Left lung (tissue), 10 donors: ENCODE measurements around the gene NLGN3. TPM values are rescaled to one million over a fixed set of nuclear protein-coding genes. Genes with fewer than 3 reads are reported as not detected.

Experiments
- ATAC-seq: fragments of 200-7000 bp; cut with Tn5 transposase; one replicate; pipeline ENCODE4 v1.9.1; 2020; ENCODE audit warnings: moderate library complexity
- DNase-seq, 4 donors: peaks; one replicate each; pipeline ENCODE4 v3.0.0-alpha.2; 2013 to 2020
- H3K27ac ChIP-seq, 2 donors: fragments of 200-600 bp; sonication (generic) in 1 of 2; one replicate each; pipeline versions ENCODE4 v1.5.0 to v1.8.0; 2020 to 2021
- H3K27me3 ChIP-seq, 2 donors: fragments of 200-600 bp; sonication (generic) in 1 of 2; one replicate each; pipeline versions ENCODE4 v1.5.0 to v1.8.0; 2020 to 2021
- H3K36me3 ChIP-seq, 2 donors: fragments of 200-600 bp; sonication (generic) in 1 of 2; one replicate each; pipeline versions ENCODE4 v1.5.0 to v1.8.0; 2020 to 2021
- H3K4me1 ChIP-seq, 2 donors: fragments of 200-600 bp; one replicate each; pipeline ENCODE4 v1.8.0; 2021
- H3K4me3 ChIP-seq, 2 donors: fragments of 200-600 bp; sonication (generic) in 1 of 2; one replicate each; pipeline versions ENCODE4 v1.5.0 to v1.8.0; 2020 to 2021; ENCODE audit warnings: mild to moderate bottlenecking in 1 of 2
- H3K9me3 ChIP-seq, 2 donors: fragments of 200-600 bp; sonication (generic) in 1 of 2; one replicate each; pipeline versions ENCODE4 v1.5.0 to v1.8.0; 2020 to 2021
- CTCF ChIP-seq, 2 donors: fragments of 200-600 bp; sonication (generic) in 1 of 2; IDR thresholded peaks; one replicate each; pipeline versions ENCODE4 v1.5.0 to v1.8.0; 2021; ENCODE audit warnings: antibody characterized with exemption in 2 of 2
- intact Hi-C, 2 donors: fragments of 100-400 bp; cut with DNase I; formaldehyde crosslinking; loops; one replicate each; pipeline versions ENCODE4 v1.11.2 to v1.14.2; 2022
- polyA plus RNA-seq, 6 donors: library from polyadenylated mRNA; unstranded; fragments of 120-200 nt; gene quantifications; one replicate each; pipeline ENCODE4 v1.2.1, GENCODE V29; 2013; ENCODE audit not compliant: insufficient read length in 6 of 6
- total RNA-seq, 2 donors: library from RNA; stranded (reverse); fragmentation: NEBNext Ultra II Directional; extraction: Animal tissue kit (Norgen Biotek cat#: 25700); gene quantifications; one replicate each; pipeline ENCODE4 v1.2.1, GENCODE V29; 2021
- donor health status: DM: no; HTN: yes; CAD: no.
- donor health status: DM: no; HTN: no; CAD: no.

NLGN3 gene
- total and polyA plus RNA-seq, 8 donors = 1.0 to 8.4 (median 6.0) TPM

GRCh38 chrX:71096760-71097032 lies 47.9 kb upstream of the NLGN3 start:
- TF ChIP-seq CTCF (IDR thresholded peaks at IDR 0.05) = no peak
- Histone ChIP-seq H3K27me3 (no peaks in the 10 kb centered on the region), H3K36me3 (peaks cover 0 to 5% of the 10 kb centered on the region in 2 donors), H3K27ac (no peak overlapping the region), H3K4me1 (peaks cover 0 to 23% of the 10 kb centered on the region in 2 donors), H3K4me3 (peak overlapping the region; percentile 40 to 56), H3K9me3 (no peaks in the 10 kb centered on the region)
- ATAC-seq = no peak
- intact Hi-C loops = no loop called here
- DNase-seq = peak in 1 of 4 donors; percentile 61

GRCh38 chrX:71098302-71098701 lies 46.3 kb upstream of the NLGN3 start:
- ATAC-seq = peak; percentile 20
- no peaks in the 10 kb centered on the region for H3K27me3 ChIP-seq
- DNase-seq = peak in 2 of 4 donors; percentile 55 to 75
- intact Hi-C loops = no loop called here
- peak; percentile 15 to 63 for TF ChIP-seq CTCF (IDR thresholded peaks at IDR 0.05)
- peaks cover 0 to 7% of the 10 kb centered on the region in 2 donors for H3K36me3 ChIP-seq
- H3K27ac ChIP-seq = no peak overlapping the region
- H3K4me3 ChIP-seq = no peak overlapping the region
- H3K4me1 ChIP-seq = peaks cover 0 to 32% of the 10 kb centered on the region in 2 donors
- H3K9me3 ChIP-seq = no peaks in the 10 kb centered on the region

- DNase-seq = no peak
- no peak for ATAC-seq
- intact Hi-C loops = no loop called here
- Histone ChIP-seq H3K9me3 (no peaks in the 10 kb centered on the region), H3K36me3 (peaks cover 0 to 7% of the 10 kb centered on the region in 2 donors), H3K4me1 (peaks cover 3 to 39% of the 10 kb centered on the region in 2 donors), H3K27me3 (no peaks in the 10 kb centered on the region), H3K4me3 (no peak overlapping the region), H3K27ac (no peak overlapping the region)
- TF ChIP-seq CTCF (IDR thresholded peaks at IDR 0.05) = no peak
These were observed 45.6 kb upstream of the NLGN3 start for GRCh38 chrX:71098951-71099506.

- H3K4me1 ChIP-seq = peaks cover 3 to 46% of the 10 kb centered on the region in 2 donors
- intact Hi-C loops = no loop called here
- peaks cover 0 to 7% of the 10 kb centered on the region in 2 donors for H3K36me3 ChIP-seq
- no peak overlapping the region for H3K4me3 ChIP-seq
- no peaks in the 10 kb centered on the region for H3K27me3 ChIP-seq
- ATAC-seq = no peak
- no peak for TF ChIP-seq CTCF (IDR thresholded peaks at IDR 0.05)
- no peak overlapping the region for H3K27ac ChIP-seq
- DNase-seq = no peak
- H3K9me3 ChIP-seq = no peaks in the 10 kb centered on the region
These were observed 44.9 kb upstream of the NLGN3 start for GRCh38 chrX:71099736-71100135.

GRCh38 chrX:71100581-71101505 lies 43.8 kb upstream of the NLGN3 start:
- Histone ChIP-seq H3K4me1 (peaks cover 3 to 47% of the 10 kb centered on the region in 2 donors), H3K36me3 (peaks cover 0 to 7% of the 10 kb centered on the region in 2 donors), H3K27me3 (no peaks in the 10 kb centered on the region), H3K27ac (no peak overlapping the region), H3K4me3 (no peak overlapping the region), H3K9me3 (no peaks in the 10 kb centered on the region)
- ATAC-seq (no peak), DNase-seq (no peak)
- no peak for TF ChIP-seq CTCF (IDR thresholded peaks at IDR 0.05)
- intact Hi-C loops = no loop called here
